AG09309 (cell line): Measurements from ENCODE around the gene CLASP1.

Experiments
- DNase-seq: peaks from one replicate; pipeline ENCODE4 v3.0.0-alpha.2; 2010; ENCODE audit warnings: low read depth
- H3K4me3 ChIP-seq: 2 replicates; pipeline ENCODE4 v1.5.1; 2011; ENCODE audit warnings: mild to moderate bottlenecking, low read depth, low read length, moderate library complexity; ENCODE audit not compliant: control insufficient read depth
- CTCF ChIP-seq: IDR thresholded peaks from 2 replicates; pipeline ENCODE4 v1.5.1; 2011; ENCODE audit warnings: mild to moderate bottlenecking, low read depth, low read length, inconsistent platforms; ENCODE audit not compliant: insufficient read depth, control insufficient read depth; ENCODE audit errors: missing control alignments

Gene CLASP1

GRCh38 chr2:121491518-121491917 is 157.7 kb downstream of the CLASP1 start:
- no peak for DNase-seq
- TF ChIP-seq CTCF = no peak
- H3K4me3 ChIP-seq = no peak overlapping the region

DNA sequence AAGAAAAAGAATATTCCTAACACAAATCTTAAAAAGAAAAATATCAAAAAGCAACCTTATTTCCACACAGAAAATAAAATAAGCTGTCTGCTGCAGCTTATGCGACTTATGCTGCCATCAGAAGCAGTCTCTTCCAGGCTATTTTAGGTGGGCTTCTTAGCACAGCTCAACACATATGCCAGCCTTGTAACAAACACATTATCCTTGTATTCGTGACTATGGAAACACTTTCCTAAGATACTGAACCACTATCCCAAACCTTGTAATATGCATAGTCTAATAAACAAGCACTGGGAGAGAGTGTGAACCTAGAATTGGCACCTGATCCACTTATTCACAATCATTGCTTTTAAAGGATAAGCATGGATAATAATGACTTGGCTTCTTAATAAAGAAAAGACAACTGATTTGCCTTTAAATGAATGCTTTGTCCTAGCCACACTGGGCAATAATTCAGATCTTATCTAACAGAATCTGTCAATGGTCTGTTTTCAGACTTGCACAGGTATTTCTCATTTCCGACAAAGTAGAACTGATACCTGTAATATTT is 158.6 kb downstream of the CLASP1 start:
- no peak for TF ChIP-seq CTCF
- no peak overlapping the region for H3K4me3 ChIP-seq
- no peak for DNase-seq

GRCh38 chr2:121489911-121490583 is 159.2 kb downstream of the CLASP1 start:
- no peak overlapping the region for H3K4me3 ChIP-seq
- no peak for DNase-seq
- no peak for TF ChIP-seq CTCF

DNA sequence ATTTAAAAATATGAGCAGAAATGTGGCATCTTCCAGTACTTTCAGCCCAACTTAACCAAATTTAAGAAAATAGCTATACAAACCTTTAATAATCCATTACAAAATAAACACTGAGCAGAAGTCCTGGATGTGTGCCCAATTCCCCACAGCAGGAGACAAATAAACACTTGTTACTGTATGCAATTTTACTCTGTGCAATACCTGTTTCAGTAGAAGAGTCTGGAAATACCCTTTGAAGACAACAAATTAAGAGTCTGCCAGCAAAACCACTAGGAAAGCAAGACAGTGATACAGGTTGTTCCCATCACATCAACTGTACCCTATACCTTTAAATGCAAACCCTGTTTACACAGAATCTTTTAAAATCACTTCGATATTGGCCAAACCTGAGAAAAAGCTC is 160.0 kb downstream of the CLASP1 start:
- TF ChIP-seq CTCF = no peak
- no peak for DNase-seq
- H3K4me3 ChIP-seq = no peak overlapping the region

GRCh38 chr2:121486191-121486790 is 163.0 kb downstream of the CLASP1 start:
- no peak for DNase-seq

DNA sequence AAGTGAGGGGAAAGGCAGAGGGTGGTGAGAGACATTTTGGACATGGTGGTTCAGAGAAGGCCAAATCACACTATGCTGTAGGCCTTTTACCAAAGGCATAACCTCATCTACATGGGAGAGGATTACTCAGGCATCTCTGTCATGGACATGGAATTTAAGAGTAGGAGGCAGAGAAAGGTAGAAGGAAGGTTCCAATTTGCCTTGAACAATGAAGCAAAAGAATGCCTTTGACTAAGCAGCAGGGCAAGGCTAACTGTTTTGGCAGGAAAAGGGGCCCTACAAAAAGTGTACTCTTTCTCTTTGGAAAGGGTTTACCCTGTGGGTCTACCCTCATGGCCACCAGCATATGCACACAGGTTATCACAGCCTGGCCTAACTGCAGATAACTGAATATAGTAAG is 164.2 kb downstream of the CLASP1 start:
- DNase-seq = no peak
- H3K4me3 ChIP-seq = no peak overlapping the region
- no peak for TF ChIP-seq CTCF

More at GRCh38 chr2:121486191-121486790, 163.0 kb downstream of the CLASP1 start:
- H3K4me3 ChIP-seq = no peak overlapping the region
- TF ChIP-seq CTCF = no peak
